ENCODE data around the gene VCL.

DNA sequence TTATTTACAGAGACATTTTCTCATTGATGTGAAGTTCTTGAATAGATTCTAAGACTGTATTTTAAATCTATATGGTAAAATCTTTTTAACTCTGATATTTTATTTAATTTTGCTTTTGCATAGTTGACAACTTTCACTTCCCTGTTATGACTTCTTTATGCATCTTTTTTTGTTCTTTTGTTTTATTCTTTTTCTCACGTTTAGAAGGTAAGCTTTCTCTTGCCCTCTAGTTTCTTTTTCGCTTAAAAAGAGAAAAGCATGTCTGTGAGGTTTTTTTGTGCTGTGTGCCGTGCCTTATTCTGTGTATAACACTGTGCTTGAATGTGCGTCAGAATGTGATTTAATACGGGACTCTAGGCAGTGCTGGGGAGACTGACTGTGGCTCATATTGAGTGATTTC lies 78.0 kb downstream of the VCL start:
- TF ChIP-seq, protein P1, sequence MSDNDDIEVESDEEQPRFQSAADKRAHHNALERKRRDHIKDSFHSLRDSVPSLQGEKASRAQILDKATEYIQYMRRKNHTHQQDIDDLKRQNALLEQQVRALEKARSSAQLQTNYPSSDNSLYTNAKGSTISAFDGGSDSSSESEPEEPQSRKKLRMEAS (IDR thresholded peaks at IDR 0.05), result no peak
- TF ChIP-seq, protein P2, sequence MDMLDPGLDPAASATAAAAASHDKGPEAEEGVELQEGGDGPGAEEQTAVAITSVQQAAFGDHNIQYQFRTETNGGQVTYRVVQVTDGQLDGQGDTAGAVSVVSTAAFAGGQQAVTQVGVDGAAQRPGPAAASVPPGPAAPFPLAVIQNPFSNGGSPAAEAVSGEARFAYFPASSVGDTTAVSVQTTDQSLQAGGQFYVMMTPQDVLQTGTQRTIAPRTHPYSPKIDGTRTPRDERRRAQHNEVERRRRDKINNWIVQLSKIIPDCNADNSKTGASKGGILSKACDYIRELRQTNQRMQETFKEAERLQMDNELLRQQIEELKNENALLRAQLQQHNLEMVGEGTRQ (IDR thresholded peaks at IDR 0.05; ENCODE audit: low read length), result no peak
- TF ChIP-seq SIN3A (conservative IDR thresholded peaks at IDR 0.05 in 1 of 2, IDR thresholded peaks at IDR 0.05 in 1 of 2; ENCODE audit: low read depth in 1 of 2, low read length in 2 of 2) (no peak), RNF2 (IDR thresholded peaks at IDR 0.05; ENCODE audit: borderline replicate concordance, low read depth, low read length, missing control alignments, poor library complexity, severe bottlenecking) (no peak), GTF2F1 (IDR thresholded peaks at IDR 0.05; ENCODE audit: borderline replicate concordance, low read depth, low read length) (no peak), SP1 (IDR thresholded peaks at IDR 0.05; ENCODE audit: low read depth, low read length) (no peak), RAD21 (IDR thresholded peaks at IDR 0.05 in 1 of 2, conservative IDR thresholded peaks at IDR 0.05 in 1 of 2; ENCODE audit: low read depth in 2 of 2, low read length in 2 of 2) (no peak), HDAC2 (IDR thresholded peaks at IDR 0.05; ENCODE audit: borderline replicate concordance in 1 of 2, low read depth in 2 of 2, low read length in 2 of 2) (no peak), YY1 (IDR thresholded peaks at IDR 0.05; ENCODE audit: low read depth, low read length) (no peak), POLR2A (IDR thresholded peaks at IDR 0.05; ENCODE audit: control extremely low read depth in 1 of 2, low read depth in 2 of 2, low read length in 2 of 2) (no peak)
- TF ChIP-seq, protein P3, sequence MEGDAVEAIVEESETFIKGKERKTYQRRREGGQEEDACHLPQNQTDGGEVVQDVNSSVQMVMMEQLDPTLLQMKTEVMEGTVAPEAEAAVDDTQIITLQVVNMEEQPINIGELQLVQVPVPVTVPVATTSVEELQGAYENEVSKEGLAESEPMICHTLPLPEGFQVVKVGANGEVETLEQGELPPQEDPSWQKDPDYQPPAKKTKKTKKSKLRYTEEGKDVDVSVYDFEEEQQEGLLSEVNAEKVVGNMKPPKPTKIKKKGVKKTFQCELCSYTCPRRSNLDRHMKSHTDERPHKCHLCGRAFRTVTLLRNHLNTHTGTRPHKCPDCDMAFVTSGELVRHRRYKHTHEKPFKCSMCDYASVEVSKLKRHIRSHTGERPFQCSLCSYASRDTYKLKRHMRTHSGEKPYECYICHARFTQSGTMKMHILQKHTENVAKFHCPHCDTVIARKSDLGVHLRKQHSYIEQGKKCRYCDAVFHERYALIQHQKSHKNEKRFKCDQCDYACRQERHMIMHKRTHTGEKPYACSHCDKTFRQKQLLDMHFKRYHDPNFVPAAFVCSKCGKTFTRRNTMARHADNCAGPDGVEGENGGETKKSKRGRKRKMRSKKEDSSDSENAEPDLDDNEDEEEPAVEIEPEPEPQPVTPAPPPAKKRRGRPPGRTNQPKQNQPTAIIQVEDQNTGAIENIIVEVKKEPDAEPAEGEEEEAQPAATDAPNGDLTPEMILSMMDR (IDR thresholded peaks at IDR 0.05; ENCODE audit: control extremely low read depth in 1 of 3, insufficient read depth in 1 of 3, low read depth in 1 of 3, low read length in 3 of 3), result no peak
- TF ChIP-seq, protein P4, sequence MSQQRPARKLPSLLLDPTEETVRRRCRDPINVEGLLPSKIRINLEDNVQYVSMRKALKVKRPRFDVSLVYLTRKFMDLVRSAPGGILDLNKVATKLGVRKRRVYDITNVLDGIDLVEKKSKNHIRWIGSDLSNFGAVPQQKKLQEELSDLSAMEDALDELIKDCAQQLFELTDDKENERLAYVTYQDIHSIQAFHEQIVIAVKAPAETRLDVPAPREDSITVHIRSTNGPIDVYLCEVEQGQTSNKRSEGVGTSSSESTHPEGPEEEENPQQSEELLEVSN (IDR thresholded peaks at IDR 0.05), result no peak

Measured in H1 (cell line).